Testis (tissue), 2 donors: ENCODE measurements around the gene SLC12A9.

Experiments
- POLR2A ChIP-seq: fragments of 450-650 bp; IDR thresholded peaks from one replicate; pipeline ENCODE4 v1.6.1; 2017; ENCODE audit warnings: antibody characterized with exemption, mild to moderate bottlenecking, moderate library complexity
- TF ChIP-seq, protein P1 (sequence below), 3 experiments: fragments of 450-650 bp in 2 of 3; fragments of 200-600 bp in 1 of 3; sonication (generic) in 1 of 3; IDR thresholded peaks; one replicate each; pipeline ENCODE4 v1.5.1; 2016 to 2019; ENCODE audit warnings: antibody characterized with exemption in 3 of 3, mild to moderate bottlenecking in 2 of 3, moderate library complexity in 1 of 3

DNA sequence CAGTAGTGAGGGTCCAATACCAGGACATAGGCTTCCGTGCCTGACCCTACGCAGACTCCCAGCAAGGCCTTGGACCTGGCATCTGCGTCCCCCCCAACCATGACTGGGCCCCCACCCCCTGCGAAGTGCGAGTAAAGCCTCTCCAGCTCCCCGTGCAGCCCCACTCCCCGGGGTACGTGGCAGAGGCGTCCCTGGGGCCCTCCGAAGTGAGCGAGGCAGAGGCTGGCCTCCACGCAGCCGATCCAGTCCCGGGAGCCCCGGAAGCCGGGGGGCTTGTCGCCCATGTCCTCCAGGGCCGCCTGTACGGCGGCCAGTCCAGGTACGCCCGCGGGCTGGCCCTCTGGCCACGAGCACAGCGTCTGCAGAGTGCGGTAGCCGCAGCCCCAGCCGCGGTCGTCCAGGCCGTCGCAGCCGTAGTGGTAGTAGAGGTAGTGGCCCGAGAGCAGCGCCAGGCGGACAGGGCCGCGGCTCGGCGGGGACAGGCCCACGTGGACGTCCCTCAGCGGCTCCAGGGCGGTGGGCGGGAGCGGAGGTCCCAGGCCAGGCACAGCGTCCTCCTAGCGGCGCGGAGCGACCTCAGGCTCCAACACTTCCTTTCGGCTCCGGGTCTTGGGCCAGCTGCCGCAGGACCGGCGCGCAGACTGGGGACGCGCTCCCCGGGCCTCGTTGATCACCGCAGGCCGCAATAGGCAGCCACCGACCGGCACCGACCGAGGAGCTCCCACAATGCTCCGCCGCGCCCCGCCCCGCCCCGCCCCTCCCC is 36.7 kb downstream of the SLC12A9 start, which contains the start of gene UFSP1:
- TF ChIP-seq, protein P1, sequence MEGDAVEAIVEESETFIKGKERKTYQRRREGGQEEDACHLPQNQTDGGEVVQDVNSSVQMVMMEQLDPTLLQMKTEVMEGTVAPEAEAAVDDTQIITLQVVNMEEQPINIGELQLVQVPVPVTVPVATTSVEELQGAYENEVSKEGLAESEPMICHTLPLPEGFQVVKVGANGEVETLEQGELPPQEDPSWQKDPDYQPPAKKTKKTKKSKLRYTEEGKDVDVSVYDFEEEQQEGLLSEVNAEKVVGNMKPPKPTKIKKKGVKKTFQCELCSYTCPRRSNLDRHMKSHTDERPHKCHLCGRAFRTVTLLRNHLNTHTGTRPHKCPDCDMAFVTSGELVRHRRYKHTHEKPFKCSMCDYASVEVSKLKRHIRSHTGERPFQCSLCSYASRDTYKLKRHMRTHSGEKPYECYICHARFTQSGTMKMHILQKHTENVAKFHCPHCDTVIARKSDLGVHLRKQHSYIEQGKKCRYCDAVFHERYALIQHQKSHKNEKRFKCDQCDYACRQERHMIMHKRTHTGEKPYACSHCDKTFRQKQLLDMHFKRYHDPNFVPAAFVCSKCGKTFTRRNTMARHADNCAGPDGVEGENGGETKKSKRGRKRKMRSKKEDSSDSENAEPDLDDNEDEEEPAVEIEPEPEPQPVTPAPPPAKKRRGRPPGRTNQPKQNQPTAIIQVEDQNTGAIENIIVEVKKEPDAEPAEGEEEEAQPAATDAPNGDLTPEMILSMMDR (IDR thresholded peaks at IDR 0.05), result no peak
- TF ChIP-seq POLR2A, result no peak
